Measurements from ENCODE around the gene GRIK1. TPM values are rescaled to one million over a fixed set of nuclear protein-coding genes. Genes with fewer than 3 reads are reported as not detected.

The GRIK1 gene
- total and polyA plus RNA-seq, 12 donors, result not detected

DNA sequence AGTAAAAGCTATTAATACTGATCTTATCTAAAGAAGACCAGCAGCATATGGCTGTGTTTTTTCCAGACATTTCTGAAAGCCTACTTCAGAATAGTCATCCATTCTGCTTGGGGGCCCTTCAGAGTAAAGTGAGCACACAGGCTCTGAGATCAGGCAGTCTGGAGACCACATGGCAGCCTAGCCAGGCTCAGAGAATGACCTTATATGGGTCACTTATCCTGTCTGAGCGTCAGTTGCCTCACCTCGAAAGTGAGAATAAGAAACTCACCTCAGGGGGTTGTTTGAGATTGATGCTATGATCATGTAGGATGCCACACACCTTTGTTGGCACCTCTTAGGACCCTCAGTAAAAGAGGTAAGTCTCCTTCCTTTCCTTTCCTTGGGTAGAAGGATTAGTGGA is 270.4 kb downstream of the GRIK1 start:
- 75 to 84% methylated on average over 2 of the region's 2 CpGs for WGBS, 2 donors
- Histone ChIP-seq H3K36me3 (no peaks in the 10 kb centered on the region), H3K4me3 (no peak overlapping the region), H3K27ac (no peak overlapping the region), H3K27me3 (no peaks in the 10 kb centered on the region), H3K9me3 (no peaks in the 10 kb centered on the region), H3K4me1 (no peaks in the 10 kb centered on the region)
- TF ChIP-seq, protein P1, sequence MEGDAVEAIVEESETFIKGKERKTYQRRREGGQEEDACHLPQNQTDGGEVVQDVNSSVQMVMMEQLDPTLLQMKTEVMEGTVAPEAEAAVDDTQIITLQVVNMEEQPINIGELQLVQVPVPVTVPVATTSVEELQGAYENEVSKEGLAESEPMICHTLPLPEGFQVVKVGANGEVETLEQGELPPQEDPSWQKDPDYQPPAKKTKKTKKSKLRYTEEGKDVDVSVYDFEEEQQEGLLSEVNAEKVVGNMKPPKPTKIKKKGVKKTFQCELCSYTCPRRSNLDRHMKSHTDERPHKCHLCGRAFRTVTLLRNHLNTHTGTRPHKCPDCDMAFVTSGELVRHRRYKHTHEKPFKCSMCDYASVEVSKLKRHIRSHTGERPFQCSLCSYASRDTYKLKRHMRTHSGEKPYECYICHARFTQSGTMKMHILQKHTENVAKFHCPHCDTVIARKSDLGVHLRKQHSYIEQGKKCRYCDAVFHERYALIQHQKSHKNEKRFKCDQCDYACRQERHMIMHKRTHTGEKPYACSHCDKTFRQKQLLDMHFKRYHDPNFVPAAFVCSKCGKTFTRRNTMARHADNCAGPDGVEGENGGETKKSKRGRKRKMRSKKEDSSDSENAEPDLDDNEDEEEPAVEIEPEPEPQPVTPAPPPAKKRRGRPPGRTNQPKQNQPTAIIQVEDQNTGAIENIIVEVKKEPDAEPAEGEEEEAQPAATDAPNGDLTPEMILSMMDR (IDR thresholded peaks at IDR 0.05), result no peak
- no peak for ATAC-seq
- DNase-seq, result no peak
- intact Hi-C loops (cut with DNase I), result no loop called here

DNA sequence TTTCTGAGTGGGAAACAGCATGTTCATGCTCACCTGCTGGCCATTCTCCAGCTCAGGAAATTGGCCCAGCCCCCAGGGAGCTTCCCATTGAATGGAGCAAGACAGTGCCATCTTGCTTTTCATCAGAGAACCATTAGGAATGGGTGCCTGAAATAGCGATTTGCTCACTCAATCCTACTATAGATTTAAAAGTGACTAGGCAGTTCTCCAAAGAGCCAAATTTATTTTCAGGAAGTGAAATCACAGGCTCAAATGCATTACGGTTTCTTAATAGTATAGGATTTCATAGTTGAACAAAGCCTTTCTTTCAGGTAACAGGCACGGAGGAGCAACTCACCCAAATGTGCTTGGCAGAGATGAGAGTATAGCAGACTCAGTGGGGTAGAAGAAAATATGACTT is 272.1 kb downstream of the GRIK1 start:
- WGBS, 2 donors, result 87 to 90% methylated on average over 3 of the region's 3 CpGs
- Histone ChIP-seq H3K4me3 (no peak overlapping the region), H3K4me1 (no peaks in the 10 kb centered on the region), H3K27ac (no peak overlapping the region), H3K36me3 (no peaks in the 10 kb centered on the region), H3K9me3 (no peaks in the 10 kb centered on the region), H3K27me3 (no peaks in the 10 kb centered on the region)
- DNase-seq, result no peak
- TF ChIP-seq, protein P1 (IDR thresholded peaks at IDR 0.05), result no peak
- ATAC-seq, result no peak
- intact Hi-C loops (cut with DNase I), result no loop called here

- Histone ChIP-seq H3K27me3 (no peaks in the 10 kb centered on the region), H3K9me3 (no peaks in the 10 kb centered on the region), H3K36me3 (no peaks in the 10 kb centered on the region), H3K4me1 (no peaks in the 10 kb centered on the region), H3K27ac (no peak overlapping the region), H3K4me3 (no peak overlapping the region)
- DNase-seq (no peak), ATAC-seq (no peak)
- TF ChIP-seq, protein P1 (IDR thresholded peaks at IDR 0.05), result no peak
- intact Hi-C loops (cut with DNase I), result no loop called here
- WGBS, 2 donors, result 55 to 82% methylated on average over 1 of the region's 1 CpG
Measured at GRCh38 chr21:29664615-29665014, 275.2 kb downstream of the GRIK1 start.

GRCh38 chr21:29661672-29662442 is 277.9 kb downstream of the GRIK1 start:
- H3K27ac ChIP-seq, result no peak overlapping the region
- H3K36me3 ChIP-seq, result no peaks in the 10 kb centered on the region
- DNase-seq (no peak), ATAC-seq (no peak)
- TF ChIP-seq, protein P1 (IDR thresholded peaks at IDR 0.05), result no peak
- peaks cover 0 to 10% (median 0%) of the 10 kb centered on the region in 9 donors for H3K4me1 ChIP-seq
- H3K4me3 ChIP-seq, result no peak overlapping the region
- 87 to 88% methylated on average over 3 of the region's 3 CpGs for WGBS, 2 donors
- no peaks in the 10 kb centered on the region for H3K9me3 ChIP-seq
- intact Hi-C loops (cut with DNase I), result no loop called here
- no peaks in the 10 kb centered on the region for H3K27me3 ChIP-seq

Measured in heart right ventricle (tissue), 16 donors.